ENCODE measurements around the gene OTOGL. TPM values are rescaled to one million over a fixed set of nuclear protein-coding genes. Genes with fewer than 3 reads are reported as not detected.
"Not testable (repeated sequence)": the region's sequence is repeated elsewhere in the genome, so short reads cannot be mapped to it uniquely, and the experiment has no call there.

The OTOGL gene
- total RNA-seq, 2 experiments from 2014 or later = not detected

DNA sequence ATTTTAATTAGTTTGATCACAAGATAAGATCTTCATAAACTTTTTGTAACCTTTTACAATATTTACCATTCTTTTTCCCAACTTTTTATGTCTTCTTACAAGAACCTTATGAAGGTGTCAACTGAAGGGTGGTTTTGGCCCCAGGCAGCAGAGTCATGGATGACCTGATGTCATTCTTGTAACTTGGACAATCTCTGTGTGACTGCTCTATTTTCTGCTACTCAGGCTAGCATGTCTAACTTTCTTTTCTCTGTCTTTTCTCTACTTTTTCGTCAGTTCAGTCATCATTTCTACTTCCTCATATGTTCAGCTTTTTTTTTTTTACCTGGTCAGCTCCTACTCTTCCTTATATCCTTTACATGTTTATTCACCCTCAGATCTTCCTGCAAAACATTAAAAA, 194.0 kb downstream of the OTOGL start:
- DNase-seq = no peak
- Mint-ChIP-seq H3K4me1 (no peaks in the 10 kb centered on the region), H3K27me3 (no peaks in the 10 kb centered on the region), H3K36me3 (ENCODE audit: low read depth) (no peaks in the 10 kb centered on the region), H3K4me3 (no peak overlapping the region), H3K27ac (no peak overlapping the region), H3K9me3 (no peaks in the 10 kb centered on the region)
- ChIA-PET CTCF (no interaction called here), POLR2A (interaction anchor here (0.5 kb wide), 1 partner anchor 175 kb away, joined by 3 read pairs; no protein-coding TSS in a partner anchor)

DNA sequence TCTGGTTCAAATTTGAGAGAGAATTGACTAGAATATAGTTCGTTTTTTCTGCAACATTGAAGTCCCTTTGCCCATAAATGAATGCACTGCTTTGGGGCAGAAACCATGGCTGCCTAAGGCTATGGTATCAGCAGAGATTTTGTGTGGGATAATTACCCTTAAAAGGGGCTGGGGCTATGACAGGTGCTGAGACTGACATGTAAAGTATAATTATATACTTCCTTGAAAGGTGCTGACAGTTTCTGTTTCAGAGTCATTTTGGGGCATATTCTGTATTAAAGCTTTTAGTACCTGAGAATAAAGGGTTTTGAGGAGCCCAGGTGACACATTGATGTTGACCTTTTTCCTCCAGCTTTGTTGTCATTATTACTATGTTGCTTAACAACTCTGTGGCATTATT, 194.4 kb downstream of the OTOGL start:
- Mint-ChIP-seq H3K36me3 (ENCODE audit: low read depth) (no peaks in the 10 kb centered on the region), H3K4me1 (no peaks in the 10 kb centered on the region), H3K27me3 (no peaks in the 10 kb centered on the region), H3K4me3 (no peak overlapping the region), H3K9me3 (no peaks in the 10 kb centered on the region), H3K27ac (no peak overlapping the region)
- ChIA-PET CTCF (no interaction called here), POLR2A (interaction anchor here (0.5 kb wide), 1 partner anchor 175 kb away, joined by 3 read pairs; no protein-coding TSS in a partner anchor)
- no peak for DNase-seq

DNA sequence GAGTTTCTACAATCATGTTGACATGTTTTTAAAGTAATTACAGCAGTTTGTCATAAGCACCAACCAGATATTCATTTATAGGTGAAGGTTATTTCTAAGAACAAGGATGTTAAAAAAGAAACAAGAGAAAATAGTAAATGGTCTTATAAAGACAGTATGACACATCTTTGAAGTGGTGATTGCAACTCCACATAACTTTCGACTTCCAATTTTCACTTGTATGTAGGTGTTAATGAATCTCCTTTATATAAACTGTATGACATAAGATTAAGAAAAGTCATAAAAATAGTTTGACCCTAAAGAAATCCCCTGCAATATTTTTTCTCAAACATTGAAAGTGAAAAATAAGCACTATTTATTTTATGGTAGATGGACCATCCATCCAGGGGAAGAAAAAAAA, 199.9 kb downstream of the OTOGL start:
- no peak overlapping the region for H3K4me3 Mint-ChIP-seq
- no peaks in the 10 kb centered on the region for H3K9me3 Mint-ChIP-seq
- no peak for DNase-seq

DNA sequence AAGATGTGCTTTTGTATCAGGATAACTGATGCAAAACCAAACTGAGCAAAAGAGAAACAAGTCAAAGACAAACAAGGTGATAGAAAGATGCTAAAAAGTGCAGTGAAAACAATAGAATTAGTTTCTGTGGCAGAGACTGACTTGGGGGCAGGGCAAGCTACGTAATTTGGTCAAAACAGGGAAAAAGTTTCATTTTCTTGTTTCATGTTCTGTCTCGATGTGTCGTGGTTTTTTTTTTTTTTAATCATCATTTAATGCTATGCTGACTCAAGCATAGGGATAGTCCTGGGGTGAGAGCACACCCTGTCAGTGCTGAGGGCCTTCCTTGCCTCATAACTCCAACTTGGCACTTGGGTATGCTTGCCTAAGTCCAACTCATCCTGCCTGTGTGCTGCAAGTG, 200.6 kb downstream of the OTOGL start:
- H3K27me3 Mint-ChIP-seq = peaks cover 1% of the 10 kb centered on the region
- DNase-seq = no peak
- H3K27ac Mint-ChIP-seq = no peak overlapping the region
- H3K4me3 Mint-ChIP-seq = no peak overlapping the region
- H3K9me3 Mint-ChIP-seq = no peaks in the 10 kb centered on the region
- ChIA-PET CTCF (no interaction called here), POLR2A (no interaction called here)
- H3K4me1 Mint-ChIP-seq = peaks cover 5% of the 10 kb centered on the region
- H3K36me3 Mint-ChIP-seq (ENCODE audit: low read depth) = no peaks in the 10 kb centered on the region

More for the DNA sequence above, 199.9 kb downstream of the OTOGL start:
- Mint-ChIP-seq H3K27me3 (peaks cover 1% of the 10 kb centered on the region), H3K4me1 (peaks cover 5% of the 10 kb centered on the region), H3K36me3 (ENCODE audit: low read depth) (no peaks in the 10 kb centered on the region), H3K27ac (no peak overlapping the region)
- ChIA-PET POLR2A (no interaction called here), CTCF (no interaction called here)

DNA sequence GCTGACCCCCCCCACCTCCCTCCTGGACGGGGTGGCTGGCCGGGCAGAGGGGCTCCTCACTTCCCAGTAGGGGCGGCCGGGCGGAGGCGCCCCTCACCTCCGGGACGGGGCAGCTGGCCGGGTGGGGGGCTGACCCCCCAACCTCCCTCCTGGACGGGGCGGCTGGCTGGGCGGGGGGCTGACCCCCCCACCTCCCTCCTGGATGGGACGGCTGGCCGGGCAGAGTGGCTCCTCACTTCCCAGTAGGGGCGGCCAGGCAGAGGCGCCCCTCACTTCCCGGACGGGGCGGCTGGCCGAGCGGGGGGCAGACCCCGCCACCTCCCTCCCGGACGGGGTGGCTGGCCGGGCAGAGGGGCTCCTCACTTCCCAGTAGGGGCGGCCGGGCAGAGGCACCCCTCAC, 208.1 kb downstream of the OTOGL start:
- CTCF ChIA-PET; H3K4me3 Mint-ChIP-seq; H3K9me3 Mint-ChIP-seq; POLR2A ChIA-PET; DNase-seq; H3K27me3 Mint-ChIP-seq; H3K27ac Mint-ChIP-seq; H3K36me3 Mint-ChIP-seq (ENCODE audit: low read depth); H3K4me1 Mint-ChIP-seq: not testable (repeated sequence)

DNA sequence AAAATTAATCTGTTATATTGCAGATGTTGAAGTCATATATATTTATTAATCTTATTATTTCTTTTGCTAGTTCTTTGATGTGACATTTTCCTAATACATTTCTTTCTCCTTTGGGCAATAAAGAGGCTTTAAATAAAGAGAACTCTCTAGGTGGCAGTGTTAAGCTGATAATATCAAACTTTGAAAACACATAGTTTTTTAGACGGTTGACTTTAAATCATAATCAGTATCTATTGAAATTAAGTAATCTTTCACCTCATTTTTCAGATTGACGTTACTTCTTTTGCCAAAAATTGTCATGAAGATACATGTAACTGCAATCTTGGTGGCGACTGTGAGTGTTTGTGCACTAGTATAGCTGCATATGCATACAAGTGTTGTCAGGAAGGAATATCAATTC, 213.9 kb downstream of the OTOGL start:
- no peak overlapping the region for H3K4me3 Mint-ChIP-seq
- H3K9me3 Mint-ChIP-seq = no peaks in the 10 kb centered on the region
- no peak overlapping the region for H3K27ac Mint-ChIP-seq
- H3K27me3 Mint-ChIP-seq = peaks cover 2% of the 10 kb centered on the region
- H3K4me1 Mint-ChIP-seq = no peaks in the 10 kb centered on the region
- ChIA-PET POLR2A (no interaction called here), CTCF (no interaction called here)
- no peak for DNase-seq
- H3K36me3 Mint-ChIP-seq (ENCODE audit: low read depth) = no peaks in the 10 kb centered on the region

DNA sequence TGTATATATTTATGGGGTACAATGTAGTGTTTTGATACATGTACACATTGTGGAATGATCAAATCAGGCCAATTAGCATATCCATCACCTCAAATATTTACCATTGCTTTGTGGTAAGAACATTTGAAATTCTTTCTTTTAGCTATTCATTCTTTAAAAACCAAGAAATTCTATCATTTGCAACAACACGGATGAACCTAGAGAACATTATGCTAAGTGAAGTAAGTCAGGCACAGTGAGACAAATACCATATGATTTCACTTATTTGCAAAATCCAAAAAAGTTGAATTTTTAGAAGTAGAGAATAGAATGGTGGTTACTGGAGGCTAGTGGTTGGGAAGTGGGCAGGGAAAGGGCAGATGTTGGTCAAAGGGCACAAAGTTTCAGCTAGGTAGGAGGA, 215.4 kb downstream of the OTOGL start:
- H3K27me3 Mint-ChIP-seq = no peaks in the 10 kb centered on the region
- H3K9me3 Mint-ChIP-seq = no peaks in the 10 kb centered on the region
- H3K36me3 Mint-ChIP-seq (ENCODE audit: low read depth) = no peaks in the 10 kb centered on the region
- H3K27ac Mint-ChIP-seq = no peak overlapping the region
- no peak overlapping the region for H3K4me3 Mint-ChIP-seq
- ChIA-PET CTCF (no interaction called here), POLR2A (no interaction called here)
- H3K4me1 Mint-ChIP-seq = no peaks in the 10 kb centered on the region
- no peak for DNase-seq

DNA sequence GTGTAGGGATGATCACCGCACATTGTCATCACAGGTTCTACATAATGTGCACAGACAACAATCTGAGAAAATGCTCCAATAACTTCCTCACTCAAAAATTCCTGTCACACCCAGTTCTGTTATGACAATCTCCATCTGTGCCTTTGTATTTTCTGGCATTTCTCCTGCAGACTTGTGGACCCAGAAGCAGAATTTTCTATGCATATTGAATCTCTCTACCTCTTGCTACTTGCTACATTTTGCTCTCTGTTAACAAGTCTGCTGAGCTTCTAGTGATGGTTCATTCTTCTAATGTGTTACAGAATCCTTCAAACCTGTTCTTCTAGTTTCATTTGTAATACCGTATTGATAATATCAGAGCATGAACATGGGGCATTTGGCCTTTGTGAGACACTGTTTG, 216.9 kb downstream of the OTOGL start:
- no peaks in the 10 kb centered on the region for H3K27me3 Mint-ChIP-seq
- H3K4me1 Mint-ChIP-seq = no peaks in the 10 kb centered on the region
- no peaks in the 10 kb centered on the region for H3K9me3 Mint-ChIP-seq
- H3K4me3 Mint-ChIP-seq = no peak overlapping the region
- no peaks in the 10 kb centered on the region for H3K36me3 Mint-ChIP-seq (ENCODE audit: low read depth)
- no peak for DNase-seq
- no peak overlapping the region for H3K27ac Mint-ChIP-seq
- ChIA-PET CTCF (no interaction called here), POLR2A (no interaction called here)

DNA sequence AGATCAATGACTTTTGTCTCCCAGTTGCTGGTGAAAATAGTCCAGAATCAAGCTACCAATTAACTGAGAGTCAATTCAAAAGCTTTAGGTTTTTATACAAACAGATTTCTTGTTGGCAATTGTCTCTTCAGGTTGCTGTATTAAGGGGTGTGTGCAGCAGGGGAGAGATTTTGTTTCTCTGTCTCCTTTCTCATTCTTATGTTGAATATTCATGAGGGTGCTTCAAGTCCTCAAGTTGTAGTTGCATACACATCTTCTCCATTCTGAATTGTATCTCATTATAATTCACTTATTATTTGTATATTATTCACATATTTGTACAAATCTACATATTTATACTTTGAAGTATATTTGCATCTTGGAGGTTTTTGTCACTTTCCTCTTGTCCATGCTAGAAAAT, 218.0 kb downstream of the OTOGL start:
- no peaks in the 10 kb centered on the region for H3K36me3 Mint-ChIP-seq (ENCODE audit: low read depth)
- no peaks in the 10 kb centered on the region for H3K27me3 Mint-ChIP-seq
- POLR2A ChIA-PET = no interaction called here
- CTCF ChIA-PET = no interaction called here
- no peak for DNase-seq
- no peaks in the 10 kb centered on the region for H3K4me1 Mint-ChIP-seq
- H3K4me3 Mint-ChIP-seq = no peak overlapping the region
- H3K9me3 Mint-ChIP-seq = no peaks in the 10 kb centered on the region
- H3K27ac Mint-ChIP-seq = no peak overlapping the region

DNA sequence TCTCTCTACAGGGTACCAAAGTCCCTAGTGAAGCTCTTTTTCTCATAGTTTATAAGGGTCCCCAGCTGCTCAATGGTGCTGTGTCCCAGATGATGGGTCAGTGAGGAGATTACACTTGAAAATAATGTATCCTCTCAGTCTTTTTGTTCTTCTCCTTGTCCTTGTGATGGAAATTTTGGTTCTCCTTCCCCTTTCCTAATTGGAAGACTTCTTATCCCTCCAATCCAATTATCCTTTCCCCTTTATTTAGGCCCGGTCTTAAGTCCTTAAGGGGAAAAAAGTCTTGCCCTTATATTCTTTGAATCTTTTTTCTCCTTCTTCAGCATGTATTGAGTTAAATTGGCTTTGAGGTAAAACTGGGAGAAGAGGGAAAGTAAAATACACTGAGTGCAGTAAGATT, 218.6 kb downstream of the OTOGL start:
- Mint-ChIP-seq H3K9me3 (no peaks in the 10 kb centered on the region), H3K27ac (no peak overlapping the region), H3K4me1 (no peaks in the 10 kb centered on the region), H3K4me3 (no peak overlapping the region), H3K27me3 (no peaks in the 10 kb centered on the region), H3K36me3 (ENCODE audit: low read depth) (no peaks in the 10 kb centered on the region)
- POLR2A ChIA-PET = no interaction called here
- no peak for DNase-seq
- CTCF ChIA-PET = no interaction called here

DNA sequence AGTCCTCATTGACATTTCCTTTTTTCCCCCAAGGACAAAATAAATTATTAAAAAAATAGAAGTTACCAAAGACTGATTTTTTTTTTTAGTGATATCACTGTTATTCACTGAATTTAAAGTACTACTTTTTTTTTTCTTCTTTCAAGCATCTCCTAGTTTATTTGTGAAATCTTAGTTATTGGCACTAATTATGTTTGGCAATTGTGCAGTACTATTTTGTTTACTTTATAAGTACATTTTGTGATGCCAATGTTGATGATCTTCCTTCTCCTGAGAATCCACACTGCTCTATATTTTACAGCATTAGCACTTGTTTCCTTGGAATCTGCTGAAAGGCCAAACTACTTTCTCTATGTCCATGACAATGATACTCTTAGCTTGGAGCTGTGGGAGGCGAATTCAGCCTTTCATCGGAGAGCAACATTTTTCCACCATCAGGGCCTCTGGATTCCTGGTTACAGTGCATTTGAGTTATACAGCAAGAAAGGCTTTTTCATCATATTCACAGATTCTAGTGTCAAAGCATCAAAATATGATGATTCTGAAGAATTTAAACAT, 220.9 kb downstream of the OTOGL start:
- Mint-ChIP-seq H3K27ac (no peak overlapping the region), H3K27me3 (no peaks in the 10 kb centered on the region), H3K36me3 (ENCODE audit: low read depth) (no peaks in the 10 kb centered on the region), H3K4me3 (no peak overlapping the region), H3K9me3 (no peaks in the 10 kb centered on the region), H3K4me1 (no peaks in the 10 kb centered on the region)
- CTCF ChIA-PET = no interaction called here
- POLR2A ChIA-PET = no interaction called here
- DNase-seq = no peak

DNA sequence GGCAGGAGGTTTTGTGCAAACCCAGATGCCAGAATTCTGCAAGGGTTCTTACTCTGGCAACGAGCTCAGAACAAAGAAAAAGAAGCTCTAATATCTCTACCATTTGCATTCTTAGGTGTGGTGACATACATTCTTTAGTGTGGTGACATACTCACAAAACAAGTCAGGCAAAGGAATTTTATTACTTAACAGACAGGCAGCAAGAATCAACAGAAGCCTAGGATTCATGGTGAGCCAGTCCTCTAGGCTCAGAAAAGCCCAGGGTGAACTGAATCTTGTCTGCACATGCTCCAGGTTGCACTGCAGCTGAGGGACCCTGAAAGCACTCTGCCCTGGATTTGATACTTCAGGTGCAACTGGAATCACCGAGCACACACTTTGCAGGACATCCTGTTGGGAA, 222.3 kb downstream of the OTOGL start:
- Mint-ChIP-seq H3K4me1 (no peaks in the 10 kb centered on the region), H3K27ac (no peak overlapping the region), H3K9me3 (no peaks in the 10 kb centered on the region), H3K36me3 (ENCODE audit: low read depth) (no peaks in the 10 kb centered on the region), H3K27me3 (no peaks in the 10 kb centered on the region), H3K4me3 (no peak overlapping the region)
- no peak for DNase-seq
- ChIA-PET CTCF (no interaction called here), POLR2A (no interaction called here)

DNA sequence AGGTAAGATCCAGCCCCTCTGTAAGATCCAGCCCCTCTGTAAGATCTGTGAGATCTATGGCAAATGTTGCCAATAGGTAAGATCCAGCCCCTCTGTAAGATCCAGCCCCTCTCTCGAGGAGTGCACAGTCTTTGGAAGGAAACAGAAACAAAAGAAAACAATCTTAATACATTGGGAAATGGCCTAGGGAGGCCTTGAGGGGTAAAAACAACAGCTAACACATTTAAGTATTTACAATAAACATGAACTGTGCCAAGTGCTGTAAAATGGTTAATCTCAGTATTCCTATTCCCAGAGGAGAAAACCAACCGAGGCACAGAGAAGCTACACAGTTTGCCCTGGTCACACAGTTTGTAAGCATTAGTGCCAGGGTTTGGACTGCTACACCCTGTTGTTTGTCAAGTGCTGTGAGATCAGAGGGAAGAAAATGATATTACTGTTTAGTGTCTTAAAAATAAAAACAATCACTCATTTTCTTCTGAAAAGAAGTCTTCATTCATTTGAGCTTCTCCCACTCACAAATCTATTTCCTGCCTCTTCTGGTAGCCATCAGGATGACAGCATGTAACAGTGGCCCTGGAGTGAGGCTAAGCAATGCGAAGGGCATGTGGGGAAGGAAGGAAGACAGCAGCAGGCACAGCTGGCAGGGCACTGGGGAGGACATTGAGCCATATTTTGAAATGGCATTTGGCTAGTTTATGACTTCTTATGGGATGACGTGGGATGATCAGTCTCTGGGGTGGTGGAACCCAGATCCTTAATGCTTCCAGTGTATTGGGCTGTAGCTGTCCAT, 226.0 kb downstream of the OTOGL start:
- H3K27me3 Mint-ChIP-seq = no peaks in the 10 kb centered on the region
- no peak for DNase-seq
- CTCF ChIA-PET = no interaction called here
- POLR2A ChIA-PET = no interaction called here
- no peak overlapping the region for H3K27ac Mint-ChIP-seq
- no peaks in the 10 kb centered on the region for H3K9me3 Mint-ChIP-seq
- H3K4me3 Mint-ChIP-seq = no peak overlapping the region
- H3K4me1 Mint-ChIP-seq = no peaks in the 10 kb centered on the region
- H3K36me3 Mint-ChIP-seq (ENCODE audit: low read depth) = no peaks in the 10 kb centered on the region

DNA sequence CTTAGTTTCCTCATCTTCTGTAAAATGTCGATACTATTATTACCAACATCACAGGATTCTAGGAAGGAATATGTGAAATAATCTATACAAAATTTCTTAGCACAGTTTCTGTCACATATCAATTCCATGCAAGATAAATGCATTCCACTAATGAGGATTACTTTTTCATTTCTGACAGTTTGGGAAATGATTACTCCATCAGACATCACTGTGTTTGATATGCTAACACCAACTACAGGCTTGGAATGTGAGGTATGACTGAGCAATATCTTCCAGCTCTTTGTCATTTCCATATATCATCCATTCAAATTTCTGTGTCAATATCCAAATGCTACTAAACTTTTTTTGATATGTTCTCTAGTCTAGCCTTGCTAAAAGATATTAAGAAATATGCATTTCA, 233.5 kb downstream of the OTOGL start:
- H3K9me3 Mint-ChIP-seq = no peaks in the 10 kb centered on the region
- CTCF ChIA-PET = no interaction called here
- no peak overlapping the region for H3K27ac Mint-ChIP-seq
- POLR2A ChIA-PET = no interaction called here
- DNase-seq = no peak
- H3K4me1 Mint-ChIP-seq = no peaks in the 10 kb centered on the region
- no peaks in the 10 kb centered on the region for H3K36me3 Mint-ChIP-seq (ENCODE audit: low read depth)
- H3K4me3 Mint-ChIP-seq = no peak overlapping the region
- H3K27me3 Mint-ChIP-seq = no peaks in the 10 kb centered on the region

Measured in activated CD4-positive, alpha-beta memory T cell treated with anti-CD3 and anti-CD28 coated beads, Interleukin-2, amount 10 ng/mL, durations not matched to agents 7 days and 5 days (primary cell).